Gastroesophageal sphincter (tissue), 4 donors: ENCODE data around the gene ADAMTS14. TPM values are rescaled to one million over a fixed set of nuclear protein-coding genes. Genes with fewer than 3 reads are reported as not detected.

Experiments
- ATAC-seq: fragments of 150-250 bp; one replicate; pipeline ENCODE4 v1.9.1; 2016; ENCODE audit warnings: mild to moderate bottlenecking, moderate library complexity
- H3K27ac ChIP-seq, 4 donors: fragments of 200-600 bp; sonication (generic) in 3 of 4; 1 replicate in 3 of 4; 2 replicates in 1 of 4; pipeline ENCODE4 v1.5.1; 2016 to 2019
- H3K27me3 ChIP-seq: fragments of 200-600 bp; sonication (generic); one replicate; pipeline ENCODE4 v1.5.1; 2019
- H3K36me3 ChIP-seq, 2 donors: fragments of 200-600 bp; sonication (generic); one replicate each; pipeline ENCODE4 v1.5.1; 2019; ENCODE audit warnings: control low read depth in 1 of 2
- H3K4me1 ChIP-seq, 3 donors: fragments of 200-600 bp; sonication (generic); 1 replicate in 2 of 3; 2 replicates in 1 of 3; pipeline ENCODE4 v1.5.1; 2016 to 2019; ENCODE audit warnings: control low read depth in 2 of 3
- H3K4me3 ChIP-seq, 2 donors: fragments of 200-600 bp; sonication (generic); one replicate each; pipeline ENCODE4 v1.5.1; 2019; ENCODE audit warnings: mild to moderate bottlenecking in 1 of 2, moderate library complexity in 1 of 2
- H3K9me3 ChIP-seq, 3 donors: fragments of 200-600 bp; sonication (generic); one replicate each; pipeline ENCODE4 v1.5.1; 2017 to 2019; ENCODE audit warnings: control low read depth in 2 of 3
- EP300 ChIP-seq: sonication (generic); formaldehyde crosslinking; IDR thresholded peaks from one replicate; pipeline ENCODE4 v1.6.1; 2017; ENCODE audit warnings: antibody characterized with exemption, mild to moderate bottlenecking
- POLR2A ChIP-seq, 2 donors: fragments of 450-650 bp; IDR thresholded peaks; one replicate each; pipeline ENCODE4 v1.6.1; 2017; ENCODE audit warnings: antibody characterized with exemption in 2 of 2, mild to moderate bottlenecking in 2 of 2, moderate library complexity in 1 of 2
- POLR2AphosphoS5 ChIP-seq: sonication (generic); formaldehyde crosslinking; IDR thresholded peaks from one replicate; pipeline ENCODE4 v1.6.1; 2017; ENCODE audit warnings: antibody characterized with exemption
- WGBS, 2 donors: methylation state at CpG; one replicate each; pipeline ENCODE4 v1.1.5; 2018; ENCODE audit warnings: low coverage in 1 of 2; 5-methylcytosine and 5-hydroxymethylcytosine counted together
- total RNA-seq, 4 donors: library from RNA; depleted of rRNA; stranded (reverse); fragments of >200 nt; gene quantifications; one replicate each; pipeline ENCODE4 v1.1.0, GENCODE V29; 2016
- TF ChIP-seq, protein P1 (sequence below), 4 experiments: fragments of 200-600 bp in 2 of 4; fragments of 450-650 bp in 2 of 4; sonication (generic) in 1 of 4; IDR thresholded peaks; one replicate each; pipeline ENCODE4 v1.5.1; 2017 to 2019; ENCODE audit warnings: antibody characterized with exemption in 4 of 4, mild to moderate bottlenecking in 2 of 4, moderate library complexity in 2 of 4

ADAMTS14 gene
- total RNA-seq, 4 donors from 2014 or later: 0.04 to 0.27 TPM; not detected in 2

DNA sequence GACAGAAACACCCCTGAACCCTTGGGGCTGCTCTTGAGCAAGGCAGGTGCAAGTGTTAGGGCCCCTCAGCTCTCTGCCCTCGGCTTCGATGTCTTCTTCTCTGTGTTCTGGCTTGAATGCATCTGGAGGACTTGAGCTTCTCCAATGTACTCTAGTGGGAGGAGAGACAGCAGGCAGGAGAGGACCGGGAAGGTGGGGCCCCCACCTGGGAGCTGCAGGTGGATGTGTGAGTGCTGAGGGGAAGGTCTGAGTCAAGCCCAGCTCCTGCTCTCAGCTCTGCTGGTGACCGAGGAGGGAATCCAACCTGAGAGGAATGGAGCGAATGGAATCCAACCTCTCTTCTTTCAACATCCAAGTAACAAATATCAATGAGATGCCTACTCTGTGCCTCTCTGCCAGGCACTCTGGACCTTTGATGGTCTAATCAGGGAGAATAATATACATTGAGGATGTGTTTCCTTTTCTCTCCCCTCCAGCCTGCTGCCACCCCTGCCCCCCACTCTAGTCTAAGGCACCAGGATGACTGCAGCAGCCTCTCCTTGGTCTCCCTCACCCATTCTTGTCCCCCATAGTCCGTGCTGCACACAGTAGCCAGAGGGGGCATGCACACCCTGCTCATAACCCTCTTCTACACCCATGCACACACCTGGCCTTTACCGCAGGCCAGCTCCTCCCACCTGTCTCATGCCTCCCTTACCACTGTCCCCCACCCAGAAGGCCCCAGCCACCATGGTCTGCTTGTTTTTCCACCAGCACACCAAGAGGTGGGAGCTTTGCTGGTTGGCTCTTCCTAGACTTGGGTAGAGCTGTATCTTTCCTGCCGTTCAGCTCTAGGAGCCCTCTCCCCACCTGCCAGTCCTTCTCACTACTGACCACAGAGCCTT, 99.2 kb downstream of the ADAMTS14 start:
- no peak overlapping the region for H3K4me3 ChIP-seq
- TF ChIP-seq POLR2AphosphoS5 (no peak), EP300 (no peak), POLR2A (IDR thresholded peaks at IDR 0.05) (no peak)
- TF ChIP-seq, protein P1, sequence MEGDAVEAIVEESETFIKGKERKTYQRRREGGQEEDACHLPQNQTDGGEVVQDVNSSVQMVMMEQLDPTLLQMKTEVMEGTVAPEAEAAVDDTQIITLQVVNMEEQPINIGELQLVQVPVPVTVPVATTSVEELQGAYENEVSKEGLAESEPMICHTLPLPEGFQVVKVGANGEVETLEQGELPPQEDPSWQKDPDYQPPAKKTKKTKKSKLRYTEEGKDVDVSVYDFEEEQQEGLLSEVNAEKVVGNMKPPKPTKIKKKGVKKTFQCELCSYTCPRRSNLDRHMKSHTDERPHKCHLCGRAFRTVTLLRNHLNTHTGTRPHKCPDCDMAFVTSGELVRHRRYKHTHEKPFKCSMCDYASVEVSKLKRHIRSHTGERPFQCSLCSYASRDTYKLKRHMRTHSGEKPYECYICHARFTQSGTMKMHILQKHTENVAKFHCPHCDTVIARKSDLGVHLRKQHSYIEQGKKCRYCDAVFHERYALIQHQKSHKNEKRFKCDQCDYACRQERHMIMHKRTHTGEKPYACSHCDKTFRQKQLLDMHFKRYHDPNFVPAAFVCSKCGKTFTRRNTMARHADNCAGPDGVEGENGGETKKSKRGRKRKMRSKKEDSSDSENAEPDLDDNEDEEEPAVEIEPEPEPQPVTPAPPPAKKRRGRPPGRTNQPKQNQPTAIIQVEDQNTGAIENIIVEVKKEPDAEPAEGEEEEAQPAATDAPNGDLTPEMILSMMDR (IDR thresholded peaks at IDR 0.05): no peak
- no peaks in the 10 kb centered on the region for H3K9me3 ChIP-seq
- H3K4me1 ChIP-seq: no peaks in the 10 kb centered on the region
- ATAC-seq: no peak
- WGBS, 2 donors: 87 to 91% methylated on average over 3 to 5 of the region's 8 CpGs
- no peaks in the 10 kb centered on the region for H3K36me3 ChIP-seq
- no peak overlapping the region for H3K27ac ChIP-seq
- no peaks in the 10 kb centered on the region for H3K27me3 ChIP-seq

DNA sequence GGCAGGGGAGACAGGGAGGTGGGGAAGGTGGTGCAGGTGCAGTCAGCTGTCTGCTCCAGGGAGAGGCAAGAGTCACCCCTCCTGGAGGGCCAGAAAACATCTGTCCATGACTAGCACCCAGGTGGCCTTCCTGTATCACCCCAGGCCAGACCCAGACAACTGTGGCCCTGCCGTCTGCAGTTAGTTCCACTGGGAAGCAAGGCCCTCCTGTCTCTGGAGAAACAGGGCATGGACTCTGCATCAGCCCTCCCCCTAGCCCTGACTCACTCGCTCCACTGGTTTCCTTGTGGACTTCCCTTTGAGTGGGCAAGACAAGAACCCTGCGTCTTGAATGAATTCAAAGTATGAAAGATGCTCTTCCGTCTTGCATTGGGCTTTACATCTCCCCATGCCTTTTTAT, 100.3 kb downstream of the ADAMTS14 start:
- TF ChIP-seq, protein P1 (IDR thresholded peaks at IDR 0.05): no peak
- no peak for TF ChIP-seq EP300
- no peak for ATAC-seq
- no peaks in the 10 kb centered on the region for H3K9me3 ChIP-seq
- H3K27me3 ChIP-seq: no peaks in the 10 kb centered on the region
- no peaks in the 10 kb centered on the region for H3K4me1 ChIP-seq
- WGBS, 2 donors: 91 to 92% methylated on average over 3 of the region's 4 CpGs
- H3K4me3 ChIP-seq: no peak overlapping the region
- H3K27ac ChIP-seq: no peak overlapping the region
- H3K36me3 ChIP-seq: no peaks in the 10 kb centered on the region

DNA sequence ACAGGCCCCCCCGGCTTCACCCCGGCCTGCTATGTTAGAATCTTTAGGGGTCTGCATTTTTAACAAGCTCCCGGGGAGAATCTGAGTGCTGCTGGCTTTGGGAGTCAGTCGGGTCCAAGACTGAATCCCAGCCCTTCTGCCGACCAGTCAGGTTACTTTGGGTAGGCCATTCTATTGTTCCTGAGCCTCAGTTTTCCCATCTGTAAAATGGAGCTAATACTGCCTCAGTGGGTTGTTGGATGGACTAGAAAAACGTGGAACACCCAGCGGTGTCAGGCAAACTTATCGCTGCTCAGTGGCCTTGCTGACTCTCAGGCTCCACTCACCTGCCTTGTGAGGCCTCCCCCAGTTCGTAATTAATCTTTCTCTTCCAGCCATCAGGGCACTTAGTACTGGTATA, 101.2 kb downstream of the ADAMTS14 start:
- TF ChIP-seq POLR2AphosphoS5 (no peak), EP300 (no peak), POLR2A (IDR thresholded peaks at IDR 0.05) (no peak)
- TF ChIP-seq, protein P1 (IDR thresholded peaks at IDR 0.05): no peak
- Histone ChIP-seq H3K4me1 (no peaks in the 10 kb centered on the region), H3K9me3 (no peaks in the 10 kb centered on the region), H3K27ac (no peak overlapping the region), H3K36me3 (no peaks in the 10 kb centered on the region), H3K27me3 (no peaks in the 10 kb centered on the region), H3K4me3 (no peak overlapping the region)
- 100% methylated on average over 5 of the region's 9 CpGs; no CpG with 5 or more reads in 1 of the 2 donors for WGBS, 2 donors
- ATAC-seq: no peak

DNA sequence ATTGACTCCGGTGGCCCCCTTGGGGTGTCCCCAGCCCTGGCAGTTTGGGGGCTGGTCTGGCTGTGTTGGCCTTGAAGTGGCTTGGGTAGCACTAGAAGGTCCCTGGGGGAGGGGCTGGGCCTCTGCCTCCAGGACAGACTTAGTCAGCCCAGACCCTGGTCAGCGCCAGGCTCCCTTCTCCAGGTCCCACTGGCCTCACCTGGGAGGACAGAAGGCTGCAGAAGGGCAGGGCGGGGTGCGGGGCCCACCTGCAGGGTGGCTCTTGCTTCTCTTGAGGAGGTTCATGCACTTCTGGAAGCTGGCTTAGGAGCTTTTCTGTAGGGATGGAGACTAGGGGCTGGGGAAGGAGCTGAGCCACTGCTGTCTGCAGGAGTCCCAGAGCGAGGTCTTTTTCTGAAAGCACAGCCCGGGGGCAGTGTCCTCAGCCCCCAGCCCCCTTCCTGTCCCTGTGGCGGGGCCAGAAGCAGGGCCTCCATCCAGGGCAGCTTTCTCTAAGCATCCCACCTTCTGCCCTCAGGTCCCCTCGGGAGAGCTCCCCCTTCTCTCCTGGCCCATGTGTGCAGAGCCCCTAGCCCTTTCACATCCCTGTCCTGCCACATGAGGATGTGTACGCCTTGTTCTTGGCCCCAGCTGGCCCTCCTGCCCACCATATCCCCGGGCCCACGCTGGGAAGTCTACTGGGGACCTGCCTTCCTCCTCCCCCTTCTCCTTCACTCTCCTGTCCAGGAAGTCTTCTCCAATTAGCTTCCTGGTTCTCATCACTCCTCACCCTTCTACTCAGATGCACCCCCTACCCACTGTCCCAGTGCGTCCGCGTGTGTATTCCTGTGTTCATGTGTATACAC, 101.9 kb downstream of the ADAMTS14 start:
- ATAC-seq: no peak
- Histone ChIP-seq H3K9me3 (no peaks in the 10 kb centered on the region), H3K4me3 (no peak overlapping the region), H3K4me1 (no peaks in the 10 kb centered on the region), H3K27me3 (no peaks in the 10 kb centered on the region), H3K27ac (no peak overlapping the region), H3K36me3 (no peaks in the 10 kb centered on the region)
- TF ChIP-seq POLR2AphosphoS5 (no peak), EP300 (no peak), POLR2A (IDR thresholded peaks at IDR 0.05) (no peak)
- TF ChIP-seq, protein P1 (IDR thresholded peaks at IDR 0.05): no peak
- WGBS, 2 donors: 91 to 97% methylated on average over 6 to 9 of the region's 14 CpGs
